GDM1 (cell line): ENCODE data around the gene MZT1.
"Not testable (repeated sequence)": the region's sequence is repeated elsewhere in the genome, so short reads cannot be mapped to it uniquely, and the experiment has no call there.

Source experiments
- DNase-seq: peaks from one replicate; lab custom pipeline; 2025; lab: John Stamatoyannopoulos, UW

The MZT1 gene

GRCh38 chr13:72727417-72728289 lies at the start of gene MZT1, which contains the start of gene BORA:
MZT1 (minus strand) TSS chr13:72727629; CDS start chr13:72727602, 27 bp downstream.
BORA (plus strand) TSS chr13:72727923; CDS start chr13:72728941, 1,018 bp downstream.
- DNase-seq, result peak; percentile 100

DNA sequence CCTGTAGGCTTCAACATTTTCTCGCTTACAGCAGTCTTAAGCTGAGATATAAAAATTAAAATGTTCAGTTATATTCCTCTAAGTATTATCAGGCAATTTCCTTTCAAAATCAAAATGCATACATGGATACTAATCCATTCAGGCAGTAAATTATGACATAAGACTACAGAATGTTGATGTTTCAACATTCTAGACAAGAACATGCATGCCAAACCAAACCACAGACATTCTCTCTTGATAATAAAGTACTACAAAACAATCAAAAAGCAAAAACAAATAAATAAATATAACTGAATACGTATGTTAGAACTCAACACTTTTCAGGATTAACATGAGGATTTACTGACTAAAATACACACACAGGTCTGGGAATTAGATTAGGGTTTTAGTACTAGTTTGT lies 46.6 kb upstream of the MZT1 start:
- DNase-seq, result no peak

- no peak for DNase-seq
Observed at GRCh38 chr13:72763411-72763810, 36.0 kb upstream of the MZT1 start.

DNA sequence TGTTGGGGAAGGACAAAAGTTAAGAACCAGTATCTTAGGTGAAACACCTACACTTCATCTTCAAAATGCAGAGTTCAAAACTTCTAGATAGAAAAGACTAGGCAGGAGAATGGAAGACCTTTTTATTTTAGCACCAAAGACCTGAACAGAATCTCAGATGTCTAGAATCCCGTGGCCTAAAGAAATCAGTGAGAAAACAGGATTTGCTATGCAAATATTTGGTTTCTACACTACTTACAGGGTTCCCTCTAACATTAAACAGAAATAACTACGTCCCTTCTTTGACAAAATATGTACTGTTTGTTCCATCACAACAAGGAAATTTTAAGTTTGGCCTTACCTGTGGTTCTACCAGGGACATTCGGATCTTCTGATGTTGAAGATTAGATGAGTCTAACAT lies 32.8 kb upstream of the MZT1 start:
- no peak for DNase-seq

- DNase-seq, result no peak
Observed at GRCh38 chr13:72757792-72758535, 30.5 kb upstream of the MZT1 start.

- DNase-seq, result no peak
Observed at GRCh38 chr13:72754111-72754510, 26.7 kb upstream of the MZT1 start.

GRCh38 chr13:72751220-72751619 lies 23.8 kb upstream of the MZT1 start:
- DNase-seq, result no peak

DNA sequence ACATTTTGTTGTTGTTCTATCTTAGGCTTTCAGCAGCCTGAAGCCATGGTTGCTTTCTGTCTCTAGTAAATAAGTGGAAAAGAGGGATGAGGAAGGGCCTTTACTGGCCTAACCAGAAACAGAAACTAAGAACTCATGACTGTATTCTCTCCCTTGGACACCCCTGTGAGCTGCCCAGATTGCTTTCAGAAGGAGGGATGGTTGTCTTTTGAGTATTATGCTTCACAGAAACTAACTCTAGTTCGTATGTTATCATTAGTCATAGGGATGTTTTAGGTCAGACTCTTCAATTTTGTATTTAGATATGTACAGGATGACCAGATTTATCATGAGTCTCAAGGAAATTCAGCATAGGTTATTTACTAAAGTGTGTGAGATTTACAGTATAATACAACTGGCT lies 17.8 kb upstream of the MZT1 start:
- DNase-seq, result no peak

- DNase-seq, result no peak
Observed at GRCh38 chr13:72740015-72740414, 12.6 kb upstream of the MZT1 start.

GRCh38 chr13:72737033-72737432 lies 9.6 kb upstream of the MZT1 start:
- no peak for DNase-seq

- no peak for DNase-seq
Observed at GRCh38 chr13:72728290-72728605, 819 bp upstream of the MZT1 start.

GRCh38 chr13:72726726-72727416 lies 558 bp downstream of the MZT1 start:
- DNase-seq, result peak; percentile 58

- DNase-seq, result not testable (repeated sequence)
Observed at GRCh38 chr13:72726185-72726584, 1.2 kb downstream of the MZT1 start.

DNA sequence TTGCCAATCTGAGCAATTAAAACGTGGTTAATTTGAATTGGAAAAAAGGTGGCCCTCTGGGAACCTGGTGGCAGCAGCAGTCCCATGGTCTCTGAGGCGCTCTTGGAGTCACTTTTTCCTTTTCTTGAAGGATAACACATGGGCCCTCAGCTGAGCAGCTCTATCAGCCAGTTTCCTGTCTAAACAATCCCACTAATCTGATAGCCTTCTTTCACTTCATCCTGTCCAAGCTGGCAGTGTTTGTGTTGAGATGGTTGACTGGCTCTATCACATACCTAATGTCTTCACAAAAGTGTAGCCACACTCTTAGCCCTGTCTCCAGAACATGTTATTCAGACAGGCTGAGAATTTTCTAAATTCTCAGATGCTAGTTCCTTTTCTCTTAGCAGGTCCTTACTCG lies 10.7 kb downstream of the MZT1 start:
- DNase-seq, result no peak

DNA sequence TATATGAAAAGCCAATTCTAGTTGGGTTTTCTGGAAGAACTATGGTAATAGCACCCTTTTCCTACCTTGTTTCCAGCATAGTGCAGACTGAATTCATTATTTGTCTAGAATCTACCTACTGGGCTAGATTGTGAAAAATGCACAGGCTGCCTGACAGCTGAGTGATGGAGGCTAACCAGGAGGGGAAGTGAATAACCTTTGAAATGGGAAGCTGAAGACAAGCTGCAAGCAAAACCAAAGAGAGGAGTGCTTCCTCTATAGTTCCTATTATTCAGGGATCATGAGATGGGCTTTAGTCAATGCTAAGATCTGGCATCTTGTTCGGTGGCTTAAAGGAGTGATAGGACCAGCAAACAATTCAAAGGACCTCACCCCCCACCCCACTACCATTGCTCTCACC lies 26.9 kb downstream of the MZT1 start:
- DNase-seq, result peak; percentile 54

GRCh38 chr13:72698164-72698563 lies 29.3 kb downstream of the MZT1 start:
- no peak for DNase-seq

DNA sequence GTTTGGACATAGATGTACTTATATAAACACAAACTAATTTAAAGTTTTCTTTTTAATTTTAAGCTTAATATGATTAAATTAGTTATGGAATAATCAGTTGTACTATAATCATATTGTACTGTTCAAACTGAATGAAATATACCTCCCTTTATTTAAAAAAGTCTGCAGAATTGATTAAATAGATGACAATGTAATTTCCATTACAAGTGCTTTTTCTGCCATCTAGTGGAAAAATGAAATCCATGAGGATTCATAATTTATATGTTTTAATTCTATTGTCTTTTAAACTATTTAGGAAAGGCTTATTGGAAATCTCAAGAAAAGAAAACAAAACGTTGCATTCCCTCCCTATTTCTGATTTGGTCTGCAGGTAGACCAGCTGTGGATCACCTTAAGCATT lies 30.9 kb downstream of the MZT1 start:
- no peak for DNase-seq

GRCh38 chr13:72694314-72694713 lies 33.1 kb downstream of the MZT1 start:
- DNase-seq, result no peak

DNA sequence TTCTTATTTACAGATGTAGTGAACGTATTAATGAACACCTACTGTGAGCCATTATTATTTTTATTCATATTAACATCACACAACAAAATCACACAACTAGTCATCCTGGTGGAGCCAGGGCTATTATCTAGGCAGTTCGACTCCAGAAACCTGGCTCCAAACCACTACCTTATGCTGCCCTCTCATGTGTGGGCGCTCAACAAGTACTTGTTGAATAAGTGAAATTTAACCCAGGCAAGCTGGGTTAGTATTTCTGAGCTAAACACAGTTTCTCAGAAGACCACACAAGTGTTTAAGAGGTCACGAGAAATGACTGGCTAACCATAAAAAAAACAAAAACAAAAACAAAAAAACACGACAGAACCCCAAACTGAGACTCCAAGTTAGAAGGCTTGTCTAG lies 33.6 kb downstream of the MZT1 start:
- no peak for DNase-seq

DNA sequence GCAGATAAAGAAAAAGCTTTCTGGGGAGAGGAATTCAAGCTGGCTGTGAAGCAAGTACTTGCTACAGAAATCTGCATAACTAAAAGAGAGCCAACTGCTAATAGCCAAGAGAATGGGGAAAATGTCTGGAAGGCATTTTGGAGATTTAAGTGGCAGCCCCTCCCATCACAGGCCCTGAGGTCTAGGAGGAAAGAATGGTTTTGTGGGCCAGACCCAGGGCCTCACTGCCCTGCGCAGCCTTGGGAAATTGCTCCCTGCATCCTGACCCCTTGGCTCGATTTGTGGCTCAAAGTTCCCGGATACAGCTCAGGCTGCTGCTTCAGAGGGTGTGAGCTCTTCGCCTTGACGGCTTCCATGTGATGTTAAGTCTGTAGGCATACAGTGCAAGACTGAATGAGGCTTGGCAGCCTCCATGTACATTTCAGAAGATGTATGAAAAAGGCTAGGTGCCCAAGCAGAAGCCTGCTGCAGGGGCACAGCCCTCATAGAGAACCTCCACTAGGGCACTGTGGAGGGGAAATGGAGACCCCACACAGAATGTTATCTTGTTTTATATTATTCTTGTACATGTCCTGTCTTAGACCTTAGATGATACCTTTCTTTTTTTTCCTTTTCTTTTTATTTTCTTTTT lies 34.4 kb downstream of the MZT1 start:
- DNase-seq, result no peak

DNA sequence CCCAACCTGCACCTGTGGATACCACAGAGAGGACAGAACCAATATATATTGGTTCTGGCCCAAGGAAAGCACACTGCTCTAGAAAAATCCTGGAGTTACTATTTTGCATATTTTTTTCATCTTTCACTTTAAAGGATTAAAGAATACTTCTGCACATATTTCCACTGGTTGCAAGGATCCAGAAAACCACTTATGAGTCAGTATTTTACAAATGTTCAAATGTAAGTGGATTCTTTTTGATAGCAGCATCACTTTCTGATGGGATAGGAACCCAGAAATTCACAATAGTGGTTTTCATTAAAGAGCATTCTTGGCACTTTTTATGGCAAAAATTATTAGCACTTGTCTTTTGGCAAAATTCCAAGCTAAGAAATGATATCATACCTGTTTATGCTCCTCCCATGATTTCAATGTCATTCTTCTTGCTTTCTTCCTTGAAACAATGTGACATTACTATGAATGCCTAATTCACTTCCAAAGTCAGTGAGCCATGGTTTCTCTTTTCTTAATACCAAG lies 38.2 kb downstream of the MZT1 start:
- no peak for DNase-seq

GRCh38 chr13:72686766-72687165 lies 40.7 kb downstream of the MZT1 start:
- no peak for DNase-seq
